Osteocyte (in vitro differentiated cells): ENCODE measurements around the gene LRRC8D. TPM values are rescaled to one million over a fixed set of nuclear protein-coding genes. Genes with fewer than 3 reads are reported as not detected.

Experiments used
- DNase-seq: peaks from one replicate; pipeline ENCODE4 v3.0.0; 2021; ENCODE audit warnings: mixed read lengths; ENCODE audit not compliant: unreplicated experiment; ENCODE audit errors: extremely low spot score
- H3K27ac Mint-ChIP-seq: one replicate; pipeline ENCODE4 v1.8.0; 2021; ENCODE audit warnings: mild to moderate bottlenecking, mixed read lengths; ENCODE audit not compliant: unreplicated experiment
- H3K27me3 Mint-ChIP-seq: one replicate; pipeline ENCODE4 v1.8.0; 2021; ENCODE audit warnings: mixed read lengths; ENCODE audit not compliant: unreplicated experiment
- H3K36me3 Mint-ChIP-seq: one replicate; pipeline ENCODE4 v1.8.0; 2021; ENCODE audit warnings: mixed read lengths; ENCODE audit not compliant: unreplicated experiment
- H3K4me1 Mint-ChIP-seq: one replicate; pipeline ENCODE4 v1.8.0; 2021; ENCODE audit warnings: mixed read lengths; ENCODE audit not compliant: unreplicated experiment
- H3K4me3 Mint-ChIP-seq: one replicate; pipeline ENCODE4 v1.8.0; 2021; ENCODE audit warnings: mild to moderate bottlenecking, moderate library complexity, mixed read lengths; ENCODE audit not compliant: unreplicated experiment
- H3K9me3 Mint-ChIP-seq: one replicate; pipeline ENCODE4 v1.8.0; 2021; ENCODE audit warnings: mixed read lengths; ENCODE audit not compliant: unreplicated experiment
- total RNA-seq: library from RNA; stranded (reverse); gene quantifications from 2 replicates; pipeline ENCODE4 v1.2.1, GENCODE V29; 2021
- TF ChIP-seq, protein P1 (sequence below): fragments of 200-600 bp; sonication (generic); IDR thresholded peaks from 2 replicates; pipeline ENCODE4 v1.5.0; 2021; ENCODE audit warnings: antibody characterized with exemption, mild to moderate bottlenecking, moderate library complexity

LRRC8D gene
- total RNA-seq, 1 donor from 2014 or later: 20.4 TPM

DNA sequence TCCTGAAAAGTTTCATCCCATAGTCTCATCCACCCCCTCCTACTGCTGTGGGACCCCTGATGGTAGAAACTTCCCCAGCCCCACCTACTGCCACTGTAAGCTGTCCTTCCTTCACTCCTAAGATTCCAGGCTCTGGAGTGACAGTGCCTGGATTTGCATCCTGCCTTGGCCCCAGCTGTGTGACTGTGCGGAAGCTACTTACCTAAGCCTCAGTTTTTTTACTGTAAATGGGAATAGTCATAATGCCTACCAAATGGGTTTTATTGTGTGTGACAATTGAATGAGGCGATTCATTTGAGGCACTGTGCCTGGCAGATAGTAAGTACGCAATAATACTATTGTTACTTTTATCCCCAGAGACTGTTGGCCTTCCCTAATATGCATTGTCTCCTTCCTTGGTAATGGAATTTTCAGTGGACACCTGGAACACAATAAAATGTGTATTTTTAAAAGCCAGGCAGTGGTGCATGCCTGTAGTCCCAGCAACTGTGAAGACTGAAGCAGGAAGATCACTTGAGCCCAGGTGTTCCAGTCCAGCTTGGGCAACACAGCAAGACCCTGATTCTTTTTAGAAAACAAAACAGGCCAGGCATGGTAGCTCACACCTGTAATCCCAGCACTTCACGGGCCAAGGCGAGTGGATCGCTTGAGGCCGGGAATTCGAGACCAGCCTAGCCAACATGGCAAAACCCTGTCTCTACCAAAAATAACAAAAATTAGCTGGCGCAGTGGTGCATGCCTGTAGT lies 119.0 kb downstream of the LRRC8D start:
- peaks cover 3% of the 10 kb centered on the region for H3K36me3 Mint-ChIP-seq
- TF ChIP-seq, protein P1, sequence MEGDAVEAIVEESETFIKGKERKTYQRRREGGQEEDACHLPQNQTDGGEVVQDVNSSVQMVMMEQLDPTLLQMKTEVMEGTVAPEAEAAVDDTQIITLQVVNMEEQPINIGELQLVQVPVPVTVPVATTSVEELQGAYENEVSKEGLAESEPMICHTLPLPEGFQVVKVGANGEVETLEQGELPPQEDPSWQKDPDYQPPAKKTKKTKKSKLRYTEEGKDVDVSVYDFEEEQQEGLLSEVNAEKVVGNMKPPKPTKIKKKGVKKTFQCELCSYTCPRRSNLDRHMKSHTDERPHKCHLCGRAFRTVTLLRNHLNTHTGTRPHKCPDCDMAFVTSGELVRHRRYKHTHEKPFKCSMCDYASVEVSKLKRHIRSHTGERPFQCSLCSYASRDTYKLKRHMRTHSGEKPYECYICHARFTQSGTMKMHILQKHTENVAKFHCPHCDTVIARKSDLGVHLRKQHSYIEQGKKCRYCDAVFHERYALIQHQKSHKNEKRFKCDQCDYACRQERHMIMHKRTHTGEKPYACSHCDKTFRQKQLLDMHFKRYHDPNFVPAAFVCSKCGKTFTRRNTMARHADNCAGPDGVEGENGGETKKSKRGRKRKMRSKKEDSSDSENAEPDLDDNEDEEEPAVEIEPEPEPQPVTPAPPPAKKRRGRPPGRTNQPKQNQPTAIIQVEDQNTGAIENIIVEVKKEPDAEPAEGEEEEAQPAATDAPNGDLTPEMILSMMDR: no peak
- no peak overlapping the region for H3K4me3 Mint-ChIP-seq
- H3K4me1 Mint-ChIP-seq: peaks cover 26% of the 10 kb centered on the region
- H3K9me3 Mint-ChIP-seq: no peaks in the 10 kb centered on the region
- H3K27ac Mint-ChIP-seq: no peak overlapping the region
- DNase-seq: no peak
- no peaks in the 10 kb centered on the region for H3K27me3 Mint-ChIP-seq

- Mint-ChIP-seq H3K27ac (no peak overlapping the region), H3K4me1 (peaks cover 24% of the 10 kb centered on the region), H3K36me3 (no peaks in the 10 kb centered on the region), H3K9me3 (peaks cover 3% of the 10 kb centered on the region), H3K27me3 (no peaks in the 10 kb centered on the region), H3K4me3 (no peak overlapping the region)
- TF ChIP-seq, protein P1: no peak
- no peak for DNase-seq
Measured at GRCh38 chr1:89941110-89941766, 120.4 kb downstream of the LRRC8D start.

DNA sequence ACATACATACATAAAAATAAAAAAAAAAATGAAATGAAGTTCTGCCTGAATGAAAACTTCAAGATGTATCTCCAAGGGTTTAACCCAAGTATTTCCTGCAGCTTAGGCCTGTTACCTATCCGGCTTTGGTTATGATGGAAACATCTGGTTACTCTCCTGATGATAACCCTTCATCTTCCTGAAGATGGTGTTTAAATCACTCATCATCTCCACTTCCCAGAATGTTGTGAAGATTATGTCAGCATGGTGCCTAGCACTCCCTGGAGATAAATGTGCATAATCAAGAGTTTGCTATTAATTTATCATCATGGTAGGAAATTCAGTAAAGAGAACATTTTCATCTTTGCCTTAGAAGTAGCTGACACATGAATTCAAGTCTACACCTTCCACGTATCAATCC lies 121.2 kb downstream of the LRRC8D start:
- Mint-ChIP-seq H3K4me3 (no peak overlapping the region), H3K4me1 (peaks cover 24% of the 10 kb centered on the region), H3K36me3 (no peaks in the 10 kb centered on the region), H3K9me3 (peaks cover 3% of the 10 kb centered on the region), H3K27ac (no peak overlapping the region), H3K27me3 (no peaks in the 10 kb centered on the region)
- DNase-seq: no peak
- TF ChIP-seq, protein P1: no peak

DNA sequence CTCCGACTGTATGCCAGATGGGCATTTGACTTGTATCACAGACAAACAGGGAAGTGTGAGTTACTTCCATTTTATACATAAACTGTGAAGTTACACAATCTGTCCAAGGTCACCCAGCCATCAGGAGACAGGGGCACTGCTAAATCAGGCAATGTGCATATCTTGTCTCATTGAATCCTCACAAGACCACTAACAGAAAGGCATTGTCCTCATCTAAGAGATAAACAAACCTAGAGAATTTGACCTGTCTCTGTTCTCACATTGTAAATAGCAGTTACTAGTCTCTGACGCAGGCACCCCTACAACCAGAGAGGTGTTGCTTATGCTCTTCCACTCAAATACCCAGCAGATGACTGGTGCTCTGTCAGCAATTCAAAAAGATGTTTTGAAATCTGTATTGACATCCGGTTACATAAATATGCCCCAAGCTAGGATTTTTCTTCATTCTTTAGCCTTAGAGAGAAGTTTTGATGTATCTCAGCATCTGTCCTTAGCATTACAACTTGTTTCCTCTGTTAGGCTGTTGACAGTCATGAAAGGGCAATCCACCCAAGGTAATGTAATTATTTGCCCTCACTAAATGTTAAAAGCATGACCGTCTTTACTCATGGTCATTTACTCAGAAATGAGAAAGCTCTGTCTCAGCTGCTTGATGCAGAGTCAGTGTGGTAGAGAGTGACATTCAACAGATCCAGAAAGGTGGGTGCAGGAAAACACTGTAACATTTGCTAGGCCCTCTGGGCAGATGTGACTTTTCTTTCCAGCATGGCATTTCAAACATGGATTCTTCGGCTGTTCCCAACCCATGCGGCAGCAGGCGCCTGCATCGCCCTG lies 122.2 kb downstream of the LRRC8D start:
- no peaks in the 10 kb centered on the region for H3K36me3 Mint-ChIP-seq
- no peaks in the 10 kb centered on the region for H3K27me3 Mint-ChIP-seq
- no peak overlapping the region for H3K4me3 Mint-ChIP-seq
- TF ChIP-seq, protein P1: no peak
- peaks cover 20% of the 10 kb centered on the region for H3K4me1 Mint-ChIP-seq
- DNase-seq: no peak
- peak overlapping the region; percentile 58 for H3K27ac Mint-ChIP-seq
- H3K9me3 Mint-ChIP-seq: peaks cover 3% of the 10 kb centered on the region
